NCI-H446 treated with DMSO at 0.1 percent for 48 hours (cell line): Measurements from ENCODE around the gene HOTAIR.

ENCODE experiments used
- DNase-seq: peaks from one replicate; lab custom pipeline; 2025; lab: John Stamatoyannopoulos, UW

Gene HOTAIR

GRCh38 chr12:54011665-54012532 lies 37.1 kb upstream of the HOTAIR start:
- no peak for DNase-seq

- DNase-seq: no peak
Observed at GRCh38 chr12:54010972-54011664, 36.4 kb upstream of the HOTAIR start.

- no peak for DNase-seq
Observed at GRCh38 chr12:54010053-54010971, 35.6 kb upstream of the HOTAIR start.

- no peak for DNase-seq
Observed at GRCh38 chr12:54009171-54010052, 34.7 kb upstream of the HOTAIR start.

- no peak for DNase-seq
Observed at GRCh38 chr12:54008260-54008552, 33.5 kb upstream of the HOTAIR start.

GRCh38 chr12:54007538-54008259 lies 32.9 kb upstream of the HOTAIR start:
- DNase-seq: no peak

- DNase-seq: no peak
Observed at GRCh38 chr12:54006559-54007220, 31.9 kb upstream of the HOTAIR start.

- no peak for DNase-seq
Observed at GRCh38 chr12:54005853-54006558, 31.3 kb upstream of the HOTAIR start.

GRCh38 chr12:54005531-54005852 lies 30.7 kb upstream of the HOTAIR start:
- no peak for DNase-seq

GRCh38 chr12:54004841-54005530 lies 30.2 kb upstream of the HOTAIR start:
- DNase-seq: no peak

- DNase-seq: no peak
Observed at GRCh38 chr12:54004063-54004840, 29.5 kb upstream of the HOTAIR start.

- no peak for DNase-seq
Observed at GRCh38 chr12:54003625-54004024, 28.9 kb upstream of the HOTAIR start.

GRCh38 chr12:54002915-54003389 lies 28.2 kb upstream of the HOTAIR start:
- no peak for DNase-seq

- no peak for DNase-seq
Observed at GRCh38 chr12:54002278-54002914, 27.6 kb upstream of the HOTAIR start.

GRCh38 chr12:54001283-54002187 lies 26.8 kb upstream of the HOTAIR start:
- no peak for DNase-seq
